AG08396 (cell line): ENCODE data around the gene ATF7IP.
A peak's percentile ranks its signal among the peaks of the same experiment; 100 is the strongest.

Source experiments
- DNase-seq: peaks from one replicate; pipeline ENCODE4 v3.0.0; 2012; ENCODE audit warnings: low spot score, mixed read lengths

Gene ATF7IP

DNA sequence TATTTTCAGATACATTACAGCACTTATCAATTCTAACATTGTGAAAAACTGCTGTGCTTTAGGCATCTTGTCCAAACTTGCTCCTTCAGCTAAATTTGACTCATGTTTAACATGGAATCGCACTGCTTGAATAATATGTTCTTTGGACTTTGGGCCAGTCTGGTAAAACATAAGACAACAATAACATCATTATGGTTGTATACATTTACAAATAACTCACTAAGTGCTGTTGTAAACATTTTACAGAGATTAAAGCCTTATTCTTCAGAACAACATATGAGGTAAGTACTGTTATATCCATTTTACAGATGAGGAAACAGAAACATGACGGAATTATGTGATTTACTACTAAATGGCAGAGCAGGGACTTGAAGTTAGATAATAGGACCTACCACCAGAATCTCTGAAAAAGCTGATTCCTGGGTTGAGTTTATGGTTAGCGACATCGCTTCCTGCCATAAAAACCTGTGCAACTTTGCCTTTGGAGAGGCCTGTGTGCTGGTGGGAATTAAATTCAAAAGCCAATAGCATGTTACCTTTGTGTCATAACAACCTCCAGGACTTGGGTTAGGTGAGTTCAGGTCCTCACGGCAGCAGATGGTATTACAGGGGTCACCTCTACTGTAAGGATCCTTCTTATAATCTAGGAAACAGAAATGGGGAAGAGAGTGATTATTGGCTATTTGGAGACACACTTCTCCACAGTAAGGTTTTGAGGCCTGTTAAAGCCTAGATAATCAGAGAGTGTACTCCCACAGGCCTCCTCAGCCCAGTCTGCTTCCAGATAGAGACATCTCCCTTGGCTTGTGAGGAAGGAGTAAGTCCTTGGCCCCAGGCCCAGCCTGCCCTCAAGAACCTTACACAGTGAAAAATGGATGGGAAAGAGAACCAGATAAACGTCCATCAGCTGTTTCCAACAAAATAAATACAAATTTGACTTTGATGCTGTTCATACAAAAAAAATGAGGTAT, 140.4 kb downstream of the ATF7IP start:
- no peak for DNase-seq

GRCh38 chr12:14510574-14510973, 145.1 kb downstream of the ATF7IP start:
- no peak for DNase-seq

DNA sequence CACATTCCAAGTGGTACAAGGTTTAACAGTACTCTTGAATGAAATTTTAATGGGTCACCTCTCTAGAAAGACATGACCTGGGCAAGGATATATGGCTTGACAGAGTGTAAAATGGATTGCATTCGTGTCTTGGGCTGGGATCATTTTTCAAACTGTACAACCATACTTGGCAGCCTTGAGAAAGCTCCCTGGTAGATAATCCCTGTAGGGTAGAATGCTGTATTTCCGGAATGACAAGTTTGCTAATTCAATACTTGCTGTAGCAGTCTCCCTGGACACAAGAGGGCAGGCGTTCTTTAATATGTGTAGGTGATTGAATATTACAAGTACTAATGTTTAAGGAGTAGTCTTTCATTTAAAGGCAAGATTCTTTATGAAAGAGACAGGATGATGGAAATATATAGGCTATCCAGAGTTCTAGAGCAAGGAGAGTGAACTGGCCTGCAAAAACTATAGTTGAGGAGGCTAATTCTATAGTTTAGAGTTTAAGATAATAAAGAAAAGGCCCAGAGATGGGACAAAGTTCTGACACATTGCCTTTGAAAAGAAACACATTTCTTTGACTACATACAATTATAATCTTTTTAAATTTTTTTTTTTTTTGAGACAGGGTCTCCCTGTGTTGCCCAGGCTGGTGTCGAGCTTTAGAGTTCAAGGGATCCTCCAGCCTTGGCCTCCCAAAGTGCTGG, 148.8 kb downstream of the ATF7IP start:
- peak; percentile 14 for DNase-seq

DNA sequence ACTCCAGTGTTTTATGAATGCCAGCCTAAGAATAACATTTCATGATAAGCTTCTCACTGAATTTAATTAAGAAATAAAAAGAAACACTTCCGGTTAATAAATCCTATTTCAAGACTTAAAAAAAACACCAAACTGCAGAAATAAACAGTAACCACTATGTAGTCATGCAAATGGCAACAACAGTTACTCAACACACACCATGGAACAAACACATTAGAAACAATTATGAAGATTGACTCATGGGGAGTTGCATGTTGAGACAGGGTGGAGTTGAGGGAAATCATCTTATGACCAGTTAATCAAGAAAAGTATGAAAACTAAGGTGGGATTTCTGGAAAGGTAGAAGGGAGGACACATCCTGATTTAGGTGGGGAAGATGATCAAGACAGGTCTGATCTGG, 149.5 kb downstream of the ATF7IP start:
- no peak for DNase-seq

DNA sequence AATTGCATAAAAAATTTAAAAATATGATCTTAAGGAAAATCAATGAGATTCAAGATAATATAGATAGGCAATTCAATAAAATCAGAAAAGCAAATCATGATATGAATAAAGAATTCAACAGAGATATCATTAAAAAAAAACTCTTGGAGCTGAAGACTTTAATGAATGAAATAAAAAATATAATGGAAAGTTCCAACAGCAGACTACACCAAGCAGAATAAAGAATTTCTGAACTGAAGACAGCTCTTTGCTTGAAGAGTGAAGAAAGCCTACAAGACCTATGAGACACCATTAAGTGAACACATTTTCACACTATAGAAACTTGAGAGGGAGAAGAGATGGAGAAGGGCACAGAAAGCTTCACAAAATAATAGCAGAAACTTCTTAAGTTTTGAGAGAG, 156.3 kb downstream of the ATF7IP start:
- no peak for DNase-seq

GRCh38 chr12:14525964-14526363, 160.5 kb downstream of the ATF7IP start:
- DNase-seq: no peak

DNA sequence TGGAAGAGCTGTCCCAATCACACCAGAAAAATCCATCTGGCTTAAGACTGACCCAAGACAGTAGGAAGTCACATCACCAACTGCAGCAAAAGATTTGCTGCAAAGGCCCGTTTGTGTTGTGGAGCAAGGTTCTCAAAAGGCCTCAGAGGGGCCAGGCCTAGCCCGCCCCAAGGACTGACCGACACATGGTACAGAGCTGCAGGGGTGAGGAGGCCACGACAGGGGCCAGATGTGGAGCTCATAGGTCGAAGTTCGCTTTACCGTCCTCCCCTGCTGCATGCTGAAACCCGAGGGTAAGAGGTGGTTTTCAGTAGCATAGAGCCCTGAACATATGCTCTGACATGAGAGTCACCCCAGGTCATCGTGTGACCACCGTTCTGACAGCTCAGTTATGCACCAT, 166.7 kb downstream of the ATF7IP start:
- no peak for DNase-seq

DNA sequence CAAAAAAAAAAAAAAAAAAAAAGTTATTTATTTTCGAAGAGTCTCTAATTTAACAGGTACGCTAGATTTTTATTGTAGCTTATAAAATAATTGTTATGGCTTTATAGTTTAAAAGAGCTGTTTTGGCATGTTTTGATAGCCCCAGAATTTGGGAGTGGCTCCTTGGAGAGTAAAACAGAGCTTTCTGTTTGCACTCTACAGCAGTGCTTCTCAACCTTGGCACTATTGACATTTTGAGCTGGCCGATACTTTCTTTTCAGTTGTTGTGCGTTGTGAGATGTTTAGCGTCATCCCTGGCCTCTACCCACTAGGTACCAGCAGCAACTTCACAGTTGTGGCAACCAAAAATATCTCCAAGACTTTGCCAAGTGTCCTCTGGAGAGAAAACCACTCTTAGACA, 171.6 kb downstream of the ATF7IP start:
- no peak for DNase-seq

GRCh38 chr12:14540801-14541462, 175.4 kb downstream of the ATF7IP start:
- no peak for DNase-seq

- no peak for DNase-seq
Measured at GRCh38 chr12:14545144-14546124, 180.0 kb downstream of the ATF7IP start.

DNA sequence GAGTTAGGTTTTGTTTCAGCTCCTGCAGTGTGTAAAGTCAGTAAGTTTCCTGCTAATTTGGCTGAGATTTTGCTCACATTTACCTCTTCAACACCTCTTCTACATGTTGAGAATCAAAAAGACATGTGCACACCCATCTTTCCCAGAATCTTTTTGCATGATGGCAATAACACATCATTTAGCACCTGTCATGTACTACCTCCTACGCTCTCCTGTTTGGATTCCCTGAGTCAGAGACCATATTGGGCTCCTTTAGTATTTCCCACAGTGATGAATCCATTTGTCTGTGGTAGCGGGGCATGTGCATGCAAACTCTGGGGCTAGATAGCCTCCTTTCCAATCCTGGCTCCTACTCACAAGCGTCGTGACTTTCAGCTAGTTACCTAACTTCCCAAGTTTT, 182.1 kb downstream of the ATF7IP start:
- DNase-seq: no peak

DNA sequence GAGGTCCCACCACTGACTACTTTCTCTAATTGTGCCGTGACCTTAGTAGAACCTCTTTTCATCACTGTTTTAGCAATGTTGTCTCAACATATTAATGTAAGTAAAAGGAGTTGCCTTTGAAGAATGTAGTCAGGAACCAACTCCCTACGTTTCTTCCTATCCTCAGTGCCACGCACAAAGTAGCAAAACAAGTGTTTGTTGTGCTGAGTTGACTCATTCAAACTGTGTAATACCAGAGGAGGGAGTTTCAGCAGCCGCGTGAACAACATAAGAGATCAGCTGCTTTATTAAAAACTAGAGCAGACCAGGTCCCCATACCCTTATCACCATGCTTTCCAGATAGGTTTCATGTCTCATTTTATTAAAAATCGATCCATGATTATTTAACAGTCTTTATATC, 183.1 kb downstream of the ATF7IP start:
- DNase-seq: no peak
